Smooth muscle cell (in vitro differentiated cells): ENCODE measurements around the gene TLR2. TPM values are rescaled to one million over a fixed set of nuclear protein-coding genes. Genes with fewer than 3 reads are reported as not detected.

Experiments used
- DNase-seq: peaks from one replicate; lab custom pipeline; 2025; ENCODE audit not compliant: unreplicated experiment; lab: John Stamatoyannopoulos, UW
- H2AFZ ChIP-seq: fragments of 200-600 bp; sonication (generic); 2 replicates; pipeline ENCODE4 v1.6.0; 2016; ENCODE audit warnings: antibody characterized with exemption, low read depth, mild to moderate bottlenecking
- H3F3A ChIP-seq: fragments of 200-600 bp; sonication (generic); 2 replicates; pipeline ENCODE4 v1.6.0; 2017; ENCODE audit warnings: antibody characterized with exemption, low read depth
- H3K27ac ChIP-seq: fragments of 200-600 bp; sonication (generic); 2 replicates; pipeline ENCODE4 v1.5.1; 2016; ENCODE audit warnings: low read depth, mild to moderate bottlenecking
- H3K27me3 ChIP-seq: fragments of 200-600 bp; sonication (generic); 2 replicates; pipeline ENCODE4 v1.6.1; 2016; ENCODE audit warnings: low read depth, mild to moderate bottlenecking
- H3K36me3 ChIP-seq: fragments of 200-600 bp; sonication (generic); 2 replicates; pipeline ENCODE4 v1.5.1; 2016; ENCODE audit warnings: low read depth
- H3K4me1 ChIP-seq: fragments of 200-600 bp; sonication (generic); 2 replicates; pipeline ENCODE4 v1.5.1; 2016; ENCODE audit warnings: low read depth
- H3K4me2 ChIP-seq: fragments of 200-600 bp; sonication (generic); 2 replicates; pipeline ENCODE4 v1.6.0; 2016; ENCODE audit warnings: mild to moderate bottlenecking
- H3K4me3 ChIP-seq: fragments of 200-600 bp; sonication (generic); 2 replicates; pipeline ENCODE4 v1.5.1; 2016; ENCODE audit warnings: mild to moderate bottlenecking
- H3K79me2 ChIP-seq: fragments of 200-600 bp; sonication (generic); 2 replicates; pipeline ENCODE4 v1.6.0; 2016; ENCODE audit warnings: low read depth, mild to moderate bottlenecking
- H3K9ac ChIP-seq: fragments of 200-600 bp; sonication (generic); 2 replicates; pipeline ENCODE4 v1.6.0; 2016; ENCODE audit warnings: low read depth
- H3K9me3 ChIP-seq: fragments of 200-600 bp; sonication (generic); replicated peaks from 2 replicates; pipeline ENCODE4 v1.5.1; 2016; ENCODE audit warnings: low read depth
- H4K20me1 ChIP-seq: fragments of 200-600 bp; sonication (generic); 2 replicates; pipeline ENCODE4 v1.6.0; 2016; ENCODE audit warnings: low read depth
- WGBS: methylation state at CpG from one replicate; pipeline ENCODE4 v1.1.7; 2016; ENCODE audit warnings: low lambda C conversion rate; 5-methylcytosine and 5-hydroxymethylcytosine counted together
- polyA plus RNA-seq: library from polyadenylated mRNA; unstranded; fragments of >200 nt; fragmentation: Nextera tagmentation; extraction: Ambion mirVana; gene quantifications from 2 replicates; pipeline ENCODE4 v1.2.1, GENCODE V29; 2016
- total RNA-seq: library from RNA; depleted of rRNA; stranded (reverse); fragments of >200 nt; gene quantifications from 2 replicates; pipeline ENCODE4 v1.2.3, GENCODE V29; 2014
- TF ChIP-seq, protein P1 (sequence below): fragments of 200-600 bp; sonication (generic); IDR thresholded peaks from 2 replicates; pipeline ENCODE4 v1.5.1; 2017; ENCODE audit warnings: borderline replicate concordance, mild to moderate bottlenecking, antibody characterized with exemption; ENCODE audit not compliant: insufficient read depth, poor library complexity, severe bottlenecking

The TLR2 gene
- total and polyA plus RNA-seq, 2 experiments from 2014 or later, result not detected

DNA sequence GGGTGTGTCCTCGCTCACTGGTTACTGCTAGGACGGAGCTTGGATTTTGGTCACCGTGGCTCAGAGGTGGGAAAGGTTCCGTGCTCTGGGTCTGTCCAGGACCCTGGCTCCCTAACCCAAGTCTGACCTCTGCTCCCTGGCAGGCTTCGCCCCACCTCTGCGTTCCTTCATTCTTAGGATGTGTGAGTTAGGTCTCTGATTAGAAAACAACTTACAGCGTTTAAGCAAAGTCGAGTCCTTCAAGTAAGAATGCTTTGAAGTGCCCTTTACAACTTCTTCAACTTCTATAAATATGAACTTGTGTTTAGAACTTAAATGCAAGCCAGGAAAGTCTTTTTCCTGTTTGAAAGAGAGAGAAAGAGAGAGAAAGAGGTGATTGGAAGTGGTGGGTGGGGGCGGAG is 891 bp downstream of the TLR2 start:
- no peaks in the 10 kb centered on the region for H3K79me2 ChIP-seq
- H3K4me2 ChIP-seq, result peak overlapping the region; percentile 99
- no peak for DNase-seq
- no peaks in the 10 kb centered on the region for H3F3A ChIP-seq
- H4K20me1 ChIP-seq, result no peaks in the 10 kb centered on the region
- H3K27me3 ChIP-seq, result peaks cover 49% of the 10 kb centered on the region
- peak overlapping the region; percentile 93 for H2AFZ ChIP-seq
- H3K4me3 ChIP-seq, result peak overlapping the region; percentile 63
- 23% methylated on average over 9 of the region's 9 CpGs for WGBS
- H3K9ac ChIP-seq, result no peak overlapping the region
- no peak overlapping the region for H3K27ac ChIP-seq
- no peaks in the 10 kb centered on the region for H3K9me3 ChIP-seq
- peaks cover 8% of the 10 kb centered on the region for H3K4me1 ChIP-seq
- H3K36me3 ChIP-seq, result no peaks in the 10 kb centered on the region
- TF ChIP-seq, protein P1, sequence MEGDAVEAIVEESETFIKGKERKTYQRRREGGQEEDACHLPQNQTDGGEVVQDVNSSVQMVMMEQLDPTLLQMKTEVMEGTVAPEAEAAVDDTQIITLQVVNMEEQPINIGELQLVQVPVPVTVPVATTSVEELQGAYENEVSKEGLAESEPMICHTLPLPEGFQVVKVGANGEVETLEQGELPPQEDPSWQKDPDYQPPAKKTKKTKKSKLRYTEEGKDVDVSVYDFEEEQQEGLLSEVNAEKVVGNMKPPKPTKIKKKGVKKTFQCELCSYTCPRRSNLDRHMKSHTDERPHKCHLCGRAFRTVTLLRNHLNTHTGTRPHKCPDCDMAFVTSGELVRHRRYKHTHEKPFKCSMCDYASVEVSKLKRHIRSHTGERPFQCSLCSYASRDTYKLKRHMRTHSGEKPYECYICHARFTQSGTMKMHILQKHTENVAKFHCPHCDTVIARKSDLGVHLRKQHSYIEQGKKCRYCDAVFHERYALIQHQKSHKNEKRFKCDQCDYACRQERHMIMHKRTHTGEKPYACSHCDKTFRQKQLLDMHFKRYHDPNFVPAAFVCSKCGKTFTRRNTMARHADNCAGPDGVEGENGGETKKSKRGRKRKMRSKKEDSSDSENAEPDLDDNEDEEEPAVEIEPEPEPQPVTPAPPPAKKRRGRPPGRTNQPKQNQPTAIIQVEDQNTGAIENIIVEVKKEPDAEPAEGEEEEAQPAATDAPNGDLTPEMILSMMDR, result no peak

DNA sequence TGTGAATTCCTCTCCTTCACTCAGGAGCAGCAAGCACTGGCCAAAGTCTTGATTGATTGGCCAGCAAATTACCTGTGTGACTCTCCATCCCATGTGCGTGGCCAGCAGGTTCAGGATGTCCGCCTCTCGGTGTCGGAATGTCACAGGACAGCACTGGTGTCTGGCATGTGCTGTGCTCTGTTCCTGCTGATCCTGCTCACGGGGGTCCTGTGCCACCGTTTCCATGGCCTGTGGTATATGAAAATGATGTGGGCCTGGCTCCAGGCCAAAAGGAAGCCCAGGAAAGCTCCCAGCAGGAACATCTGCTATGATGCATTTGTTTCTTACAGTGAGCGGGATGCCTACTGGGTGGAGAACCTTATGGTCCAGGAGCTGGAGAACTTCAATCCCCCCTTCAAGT is 20.4 kb downstream of the TLR2 start:
- Histone ChIP-seq H3K9me3 (no peaks in the 10 kb centered on the region), H3K79me2 (no peaks in the 10 kb centered on the region), H3K27ac (no peak overlapping the region), H2AFZ (no peak overlapping the region), H3K9ac (no peak overlapping the region), H3K4me2 (no peak overlapping the region), H3K27me3 (peaks cover 12% of the 10 kb centered on the region), H3K36me3 (no peaks in the 10 kb centered on the region), H3F3A (no peaks in the 10 kb centered on the region), H3K4me1 (no peaks in the 10 kb centered on the region), H3K4me3 (no peak overlapping the region), H4K20me1 (no peaks in the 10 kb centered on the region)
- no peak for DNase-seq
- 97% methylated on average over 7 of the region's 7 CpGs for WGBS
- TF ChIP-seq, protein P1, result no peak

DNA sequence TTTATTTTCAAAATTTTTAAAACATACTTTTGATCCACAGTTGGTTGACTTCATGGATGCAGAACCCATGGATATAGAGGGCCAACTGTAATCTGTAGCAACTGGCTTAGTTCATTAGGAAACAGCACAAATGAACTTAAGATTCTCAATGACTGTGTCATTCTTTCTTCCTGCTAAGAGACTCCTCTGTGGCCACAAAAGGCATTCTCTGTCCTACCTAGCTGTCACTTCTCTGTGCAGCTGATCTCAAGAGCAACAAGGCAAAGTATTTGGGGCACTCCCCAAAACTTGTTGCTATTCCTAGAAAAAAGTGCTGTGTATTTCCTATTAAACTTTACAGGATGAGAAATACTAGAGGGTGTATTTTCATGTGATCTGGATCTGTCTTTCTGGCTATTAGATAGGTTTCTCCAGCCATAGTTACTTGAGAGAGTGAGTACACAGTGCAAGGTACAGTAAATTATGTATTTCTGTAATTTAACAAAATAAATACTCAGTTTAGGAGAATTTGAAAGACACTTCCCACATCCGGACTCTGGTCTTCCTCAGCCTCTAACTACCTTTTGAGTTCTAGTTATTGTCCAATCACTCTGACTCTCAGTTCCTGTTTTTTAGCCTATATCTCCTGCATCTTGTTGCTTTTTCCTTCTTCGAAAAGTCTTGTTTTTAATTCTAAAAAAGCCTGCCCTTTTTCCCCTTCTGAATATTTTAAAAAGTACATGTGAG is 21.8 kb downstream of the TLR2 start:
- no peak overlapping the region for H2AFZ ChIP-seq
- H3K4me1 ChIP-seq, result no peaks in the 10 kb centered on the region
- H3K27me3 ChIP-seq, result peaks cover 12% of the 10 kb centered on the region
- H3F3A ChIP-seq, result no peaks in the 10 kb centered on the region
- no peaks in the 10 kb centered on the region for H3K9me3 ChIP-seq
- H3K27ac ChIP-seq, result no peak overlapping the region
- H4K20me1 ChIP-seq, result no peaks in the 10 kb centered on the region
- H3K4me2 ChIP-seq, result no peak overlapping the region
- DNase-seq, result no peak
- TF ChIP-seq, protein P1, result no peak
- H3K9ac ChIP-seq, result no peak overlapping the region
- 82% methylated on average over 2 of the region's 2 CpGs for WGBS
- H3K79me2 ChIP-seq, result no peaks in the 10 kb centered on the region
- H3K36me3 ChIP-seq, result no peaks in the 10 kb centered on the region
- H3K4me3 ChIP-seq, result no peak overlapping the region

DNA sequence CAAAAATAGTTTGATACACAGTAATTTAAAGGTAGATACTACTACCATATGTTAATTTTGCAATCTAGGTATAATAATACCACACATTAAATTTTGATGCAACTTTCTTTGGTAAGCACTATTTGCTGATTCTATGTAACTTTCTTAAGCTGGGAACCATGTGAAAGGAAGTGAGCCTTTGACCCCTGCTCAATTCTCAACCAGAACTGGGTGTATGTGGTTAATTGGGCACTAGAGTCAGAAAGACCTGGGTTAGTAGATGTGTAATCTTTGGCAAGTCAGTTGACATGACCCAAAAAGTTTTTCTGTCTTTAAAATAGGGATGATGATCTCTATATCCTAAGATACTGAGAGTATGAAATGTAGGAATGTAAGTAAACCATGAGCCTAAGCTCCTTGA is 22.4 kb downstream of the TLR2 start:
- Histone ChIP-seq H3F3A (no peaks in the 10 kb centered on the region), H3K36me3 (no peaks in the 10 kb centered on the region), H3K4me3 (no peak overlapping the region), H2AFZ (no peak overlapping the region), H3K27ac (no peak overlapping the region), H3K79me2 (no peaks in the 10 kb centered on the region), H3K27me3 (peaks cover 12% of the 10 kb centered on the region), H3K9me3 (no peaks in the 10 kb centered on the region), H4K20me1 (no peaks in the 10 kb centered on the region), H3K9ac (no peak overlapping the region), H3K4me1 (no peaks in the 10 kb centered on the region), H3K4me2 (no peak overlapping the region)
- DNase-seq, result no peak
- TF ChIP-seq, protein P1, result no peak
